DND-41 (cell line): ENCODE measurements around the gene RBM18.

Experiments
- EZH2 ChIP-seq: IDR thresholded peaks from 3 replicates; pipeline ENCODE4 v1.6.1; 2012; ENCODE audit warnings: borderline replicate concordance, low read depth, mild to moderate bottlenecking, moderate library complexity, low read length, inconsistent platforms; ENCODE audit not compliant: severe bottlenecking
- TF ChIP-seq, protein P1 (sequence below): IDR thresholded peaks from 2 replicates; pipeline ENCODE4 v1.5.1; 2012; ENCODE audit warnings: borderline replicate concordance, low read length, moderate library complexity, mild to moderate bottlenecking; ENCODE audit not compliant: poor library complexity, severe bottlenecking; ENCODE audit errors: extremely low read depth

DNA sequence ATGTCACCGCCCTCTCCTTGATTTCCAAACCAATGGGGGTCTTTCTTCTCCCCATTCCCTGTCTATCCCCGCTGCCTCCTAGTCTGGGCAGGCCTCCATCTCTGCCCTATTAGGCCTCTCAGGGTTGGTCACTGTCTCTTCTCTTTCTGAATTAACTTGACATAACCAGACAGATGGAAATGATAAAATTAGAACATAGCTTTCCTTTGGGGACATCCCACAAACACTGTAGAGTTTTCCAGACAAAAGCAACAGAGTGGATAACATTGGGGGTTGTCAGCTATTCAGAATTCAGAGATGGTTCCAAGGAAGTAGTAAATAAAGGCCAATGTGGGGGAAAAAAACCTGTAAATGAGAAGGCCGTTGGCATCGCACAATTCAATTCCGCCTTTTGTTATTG lies 60.6 kb downstream of the RBM18 start:
- TF ChIP-seq, protein P1, sequence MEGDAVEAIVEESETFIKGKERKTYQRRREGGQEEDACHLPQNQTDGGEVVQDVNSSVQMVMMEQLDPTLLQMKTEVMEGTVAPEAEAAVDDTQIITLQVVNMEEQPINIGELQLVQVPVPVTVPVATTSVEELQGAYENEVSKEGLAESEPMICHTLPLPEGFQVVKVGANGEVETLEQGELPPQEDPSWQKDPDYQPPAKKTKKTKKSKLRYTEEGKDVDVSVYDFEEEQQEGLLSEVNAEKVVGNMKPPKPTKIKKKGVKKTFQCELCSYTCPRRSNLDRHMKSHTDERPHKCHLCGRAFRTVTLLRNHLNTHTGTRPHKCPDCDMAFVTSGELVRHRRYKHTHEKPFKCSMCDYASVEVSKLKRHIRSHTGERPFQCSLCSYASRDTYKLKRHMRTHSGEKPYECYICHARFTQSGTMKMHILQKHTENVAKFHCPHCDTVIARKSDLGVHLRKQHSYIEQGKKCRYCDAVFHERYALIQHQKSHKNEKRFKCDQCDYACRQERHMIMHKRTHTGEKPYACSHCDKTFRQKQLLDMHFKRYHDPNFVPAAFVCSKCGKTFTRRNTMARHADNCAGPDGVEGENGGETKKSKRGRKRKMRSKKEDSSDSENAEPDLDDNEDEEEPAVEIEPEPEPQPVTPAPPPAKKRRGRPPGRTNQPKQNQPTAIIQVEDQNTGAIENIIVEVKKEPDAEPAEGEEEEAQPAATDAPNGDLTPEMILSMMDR: no peak
- TF ChIP-seq EZH2: no peak
